Adrenal gland (tissue), 5 donors: ENCODE measurements around the gene HS3ST5.

Experiments
- CTCF ChIP-seq, 6 experiments: fragments of 450-650 bp in 4 of 6; fragments of 200-600 bp in 2 of 6; sonication (generic) in 1 of 6; IDR thresholded peaks; 1 replicate in 5 of 6; 2 replicates in 1 of 6; pipeline versions ENCODE4 v1.5.1 to v1.8.0; 2016 to 2021; ENCODE audit warnings: antibody characterized with exemption in 6 of 6, mild to moderate bottlenecking in 2 of 6, moderate library complexity in 1 of 6
- POLR2A ChIP-seq, 2 donors: fragments of 450-650 bp; IDR thresholded peaks; one replicate each; pipeline ENCODE4 v1.6.1; 2017; ENCODE audit warnings: antibody characterized with exemption in 2 of 2, mild to moderate bottlenecking in 2 of 2, moderate library complexity in 1 of 2
- donor health status: DM: no; HTN: no; CAD: no.

DNA sequence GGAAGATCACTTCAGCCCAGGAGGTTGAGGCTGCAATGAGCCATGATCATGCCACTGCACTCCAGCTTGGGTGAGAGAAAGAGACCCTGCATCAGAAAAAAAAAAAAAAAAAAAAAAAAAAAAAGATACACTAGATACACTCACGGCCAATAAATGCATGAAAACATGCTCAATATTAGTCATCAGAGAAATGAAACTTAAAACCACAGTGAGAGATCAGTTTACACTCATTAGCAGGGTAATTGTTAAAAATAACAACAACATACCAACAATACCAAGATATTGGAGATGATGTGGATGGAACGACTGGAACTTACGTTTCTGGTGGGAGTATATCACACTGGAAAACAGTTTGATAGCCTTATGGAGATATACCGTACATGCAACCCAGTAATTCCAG lies 29.9 kb downstream of the HS3ST5 start:
- no peak for TF ChIP-seq CTCF (IDR thresholded peaks at IDR 0.05)
- no peak for TF ChIP-seq POLR2A (IDR thresholded peaks at IDR 0.05)
